K562 (cell line): Measurements from ENCODE around the gene GCK. TPM values are rescaled to one million over a fixed set of nuclear protein-coding genes. Genes with fewer than 3 reads are reported as not detected.

Experiments used
- ATAC-seq: fragments of 200-7000 bp; cut with Tn5 transposase; 3 replicates; pipeline ENCODE4 v1.9.1; 2020; ENCODE audit warnings: moderate library complexity
- BruUV-seq: library from RNA; stranded (reverse); fragments of 400-500 nt; replicated peaks from 2 replicates; lab custom pipeline; 2021; lab: Mats Ljungman, UMichigan
- CTCF ChIA-PET: fragments of 300-600 bp; formaldehyde crosslinking; extraction: SDS; loops from one replicate; lab custom pipeline; 2021; ENCODE audit warnings: low intra/inter-chr PET ratio; lab: Yijun Ruan, JAX
- POLR2A ChIA-PET: fragments of 300-600, 350-650 bp; sonication (Branson Sonifier 250); formaldehyde crosslinking; extraction: SDS; loops from one replicate; lab custom pipeline; 2021; ENCODE audit warnings: antibody characterized with exemption, inconsistent platforms; lab: Yijun Ruan, JAX
- DNase-seq, 4 experiments: peaks; one replicate each; pipeline versions ENCODE4 v3.0.0 to v3.0.0-alpha.2; 2011 to 2018; ENCODE audit warnings: low spot score in 3 of 4, mixed read lengths in 3 of 4; ENCODE audit errors: extremely low read depth in 1 of 4
- FAIRE-seq: peaks from 2 replicates; lab custom pipeline; 2011; peaks lifted over from hg19 to GRCh38; lab: Jason Lieb, UNC
- H2AFZ ChIP-seq: 2 replicates; pipeline ENCODE4 v1.6.0; 2011; ENCODE audit warnings: low read depth, low read length, control low read depth, inconsistent platforms
- H3K27ac ChIP-seq: fragments of 200-600 bp; 3 replicates; pipeline ENCODE4 v1.8.0; 2011; ENCODE audit warnings: low read depth, mild to moderate bottlenecking, control low read depth, inconsistent platforms, low read length, moderate library complexity, mixed read lengths; ENCODE audit errors: extremely low read depth
- H3K27me3 ChIP-seq, 2 experiments: fragments of 300-600 bp in 1 of 2; 2 replicates in 1 of 2; 3 replicates in 1 of 2; pipeline versions ENCODE4 v1.6.0 to v1.8.0; 2011; ENCODE audit warnings: inconsistent platforms in 2 of 2, low read length in 2 of 2, mild to moderate bottlenecking in 1 of 2, mixed read lengths in 1 of 2, moderate library complexity in 1 of 2; ENCODE audit not compliant: control insufficient read depth in 2 of 2, insufficient read depth in 2 of 2
- H3K36me3 ChIP-seq: fragments of 300-600 bp; 3 replicates; pipeline ENCODE4 v1.8.0; 2011; ENCODE audit warnings: mild to moderate bottlenecking, low read length, inconsistent platforms; ENCODE audit not compliant: control insufficient read depth, insufficient read depth
- H3K4me1 ChIP-seq, 2 experiments: fragments of 200-600 bp in 1 of 2; replicated peaks in 1 of 2; 2 replicates in 1 of 2; 3 replicates in 1 of 2; pipeline versions ENCODE4 v1.5.1 to v1.8.0; 2011; ENCODE audit warnings: inconsistent platforms in 2 of 2, low read length in 2 of 2, mild to moderate bottlenecking in 1 of 2, mixed read lengths in 1 of 2, moderate library complexity in 1 of 2; ENCODE audit not compliant: control insufficient read depth in 2 of 2, insufficient read depth in 2 of 2
- H3K4me2 ChIP-seq: 2 replicates; pipeline ENCODE4 v1.6.1; 2011; ENCODE audit warnings: low read length, control low read depth, inconsistent platforms, mixed read lengths; ENCODE audit not compliant: insufficient read depth
- H3K4me3 ChIP-seq: fragments of 200-600 bp; sonication (generic), shearing (Covaris generic); 2 replicates; pipeline ENCODE4 v1.5.1; 2016; ENCODE audit warnings: control low read depth, inconsistent platforms
- H3K79me2 ChIP-seq: fragments of 200-600 bp; 3 replicates; pipeline ENCODE4 v1.8.0; 2011; ENCODE audit warnings: low read length, inconsistent platforms; ENCODE audit not compliant: control insufficient read depth, insufficient read depth
- H3K9ac ChIP-seq, 2 experiments: 2 replicates each; pipeline versions ENCODE4 v1.6.0 to v1.6.1; 2011; ENCODE audit warnings: low read depth in 2 of 2, low read length in 2 of 2, control low read depth in 1 of 2, inconsistent platforms in 1 of 2, mild to moderate bottlenecking in 1 of 2, mixed read lengths in 1 of 2; ENCODE audit not compliant: insufficient read depth in 1 of 2
- H3K9me1 ChIP-seq: one replicate; pipeline ENCODE4 v1.6.0; 2011; ENCODE audit warnings: inconsistent platforms, mild to moderate bottlenecking, low read length, moderate library complexity; ENCODE audit not compliant: control insufficient read depth, insufficient read depth
- H3K9me3 ChIP-seq: replicated peaks from 2 replicates; pipeline ENCODE4 v1.5.1; 2011; ENCODE audit warnings: low read depth, low read length, inconsistent platforms; ENCODE audit not compliant: control insufficient read depth, insufficient read depth
- H4K20me1 ChIP-seq: replicated peaks from 2 replicates; pipeline ENCODE4 v1.6.1; 2011; ENCODE audit warnings: low read length, inconsistent platforms, mixed read lengths; ENCODE audit not compliant: control insufficient read depth, insufficient read depth
- ARID1B ChIP-seq: fragments of 450-650 bp; IDR thresholded peaks from 2 replicates; pipeline ENCODE4 v1.6.1; 2016; ENCODE audit warnings: antibody characterized with exemption, mild to moderate bottlenecking, inconsistent platforms
- ELF4 ChIP-seq: fragments of 450-650 bp; formaldehyde crosslinking; IDR thresholded peaks from 2 replicates; pipeline ENCODE4 v1.4.0; 2022; ENCODE audit warnings: missing genetic modification characterization
- FOS ChIP-seq: IDR thresholded peaks from 3 replicates; pipeline ENCODE4 v1.6.1; 2011; ENCODE audit not compliant: insufficient read length; ENCODE audit errors: extremely low read depth
- FOXJ2 ChIP-seq: fragments of 200-800 bp; sonication (Bioruptor generic); IDR thresholded peaks from 2 replicates; pipeline ENCODE4 v1.6.1; 2016; ENCODE audit warnings: missing genetic modification characterization, missing compliant biosample characterization
- GABPB2 ChIP-seq: fragments of 250-450 bp; sonication (Bioruptor Pico); conservative IDR thresholded peaks from 2 replicates; pipeline ENCODE4 v1.5.1; 2021; ENCODE audit warnings: mild to moderate bottlenecking
- HDAC1 ChIP-seq, 2 experiments: fragments of 450-650 bp; IDR thresholded peaks; 2 replicates each; pipeline ENCODE4 v1.6.1; 2016 to 2017; ENCODE audit warnings: inconsistent platforms in 1 of 2, mild to moderate bottlenecking in 1 of 2, moderate library complexity in 1 of 2
- HDAC2 ChIP-seq: fragments of 450-650 bp; IDR thresholded peaks from 2 replicates; pipeline ENCODE4 v1.6.1; 2016; ENCODE audit warnings: mild to moderate bottlenecking
- KAT7 ChIP-seq: sonication (generic); formaldehyde crosslinking; IDR thresholded peaks from 2 replicates; pipeline ENCODE4 v1.8.0; 2022; ENCODE audit warnings: missing genetic modification reagents, mild to moderate bottlenecking, borderline replicate concordance
- NFXL1 ChIP-seq: fragments of 450-650 bp; formaldehyde crosslinking; IDR thresholded peaks from 2 replicates; pipeline ENCODE4 v1.4.0; 2021; ENCODE audit warnings: mild to moderate bottlenecking
- NONO ChIP-seq, 2 experiments: fragments of 200-400 bp in 1 of 2; fragments of 450-650 bp in 1 of 2; formaldehyde crosslinking in 1 of 2; IDR thresholded peaks; 2 replicates each; pipeline ENCODE4 v1.6.1; 2017; ENCODE audit warnings: low read depth in 2 of 2, mild to moderate bottlenecking in 2 of 2, moderate library complexity in 2 of 2, low read length in 1 of 2
- POLR2AphosphoS2 ChIP-seq: IDR thresholded peaks from 2 replicates; pipeline ENCODE4 v1.6.1; 2012; ENCODE audit warnings: low read length, improper control_type of control experiment
- POLR2B ChIP-seq: fragments of 450-650 bp; IDR thresholded peaks from 2 replicates; pipeline ENCODE4 v1.6.1; 2018; ENCODE audit warnings: low read depth; ENCODE audit not compliant: partially characterized antibody
- RFX1 ChIP-seq: fragments of 450-650 bp; IDR thresholded peaks from 2 replicates; pipeline ENCODE4 v1.6.1; 2016; ENCODE audit warnings: mild to moderate bottlenecking, moderate library complexity
- SNIP1 ChIP-seq: fragments of 450-650 bp; IDR thresholded peaks from 2 replicates; pipeline ENCODE4 v1.7.1; 2017; ENCODE audit warnings: low read depth, mild to moderate bottlenecking
- ZNF23 ChIP-seq: fragments of 250-450 bp; sonication (Bioruptor Pico); IDR thresholded peaks from 2 replicates; pipeline ENCODE4 v1.4.0; 2020; ENCODE audit warnings: mild to moderate bottlenecking
- ZNF431 ChIP-seq: sonication (generic); formaldehyde crosslinking; IDR thresholded peaks from 2 replicates; pipeline ENCODE4 v1.8.0; 2022; ENCODE audit warnings: mild to moderate bottlenecking, missing genetic modification reagents
- ZNF75A ChIP-seq: fragments of 450-650 bp; formaldehyde crosslinking; IDR thresholded peaks from 2 replicates; pipeline ENCODE4 v1.4.0; 2020; ENCODE audit warnings: mild to moderate bottlenecking
- ZZZ3 ChIP-seq: fragments of 450-650 bp; IDR thresholded peaks from 2 replicates; pipeline ENCODE4 v1.6.1; 2016; ENCODE audit warnings: antibody characterized with exemption, mild to moderate bottlenecking, moderate library complexity
- WGBS: fragments of 100-300 bp; shearing (Covaris generic); methylation state at CpG from one replicate; pipeline ENCODE4 v1.1.6; 2016; ENCODE audit warnings: low coverage, mixed read lengths; ENCODE audit not compliant: insufficient coverage; ENCODE audit errors: missing lambda C conversion rate; 5-methylcytosine and 5-hydroxymethylcytosine counted together
- in situ Hi-C: fragments of 300-500 bp; cut with MboI; formaldehyde crosslinking; loops from 4 replicates; pipeline ENCODE4 v1.15.0; 2018; ENCODE audit warnings: inconsistent platforms, mixed read lengths
- intact Hi-C: fragments of 100-400 bp; cut with micrococcal nuclease; formaldehyde crosslinking; loops from 2 replicates; pipeline ENCODE4 v1.14.2; 2022
- polyA plus RNA-seq, 8 experiments: library from polyadenylated mRNA; depleted of rRNA in 4 of 8; stranded (reverse) in 5 of 8; unstranded in 3 of 8; fragments of >200 nt; fragmentation: Nextera tagmentation in 2 of 8; fragmentation: Illumina TruSeq in 1 of 8; extraction: Ambion mirVana in 2 of 8; extraction: Trizol in 1 of 8; gene quantifications; 2 replicates each; pipeline versions ENCODE4 v1.2.1 to v1.2.3, GENCODE V29; 2011 to 2014; ENCODE audit warnings: inconsistent platforms in 1 of 8, missing spikeins in 1 of 8
- total RNA-seq, 7 experiments: library from RNA; depleted of rRNA in 6 of 7; stranded (reverse); fragments of >200 nt in 6 of 7; fragmentation: Illumina TruSeq in 2 of 7; extraction: Trizol in 2 of 7; gene quantifications; 2 replicates each; pipeline versions ENCODE4 v1.2.1 to v1.2.3, GENCODE V29; 2011 to 2021; ENCODE audit warnings: low replicate concordance in 1 of 7
- TF ChIP-seq, protein P1 (sequence below): fragments of 250-450 bp; sonication (Bioruptor Pico); IDR thresholded peaks from 2 replicates; pipeline ENCODE4 v1.8.0; 2022; ENCODE audit warnings: inconsistent platforms
- TF ChIP-seq, protein P2 (sequence below): IDR thresholded peaks from 2 replicates; pipeline ENCODE4 v1.6.1; 2011; ENCODE audit warnings: borderline replicate concordance, low read depth, mild to moderate bottlenecking, moderate library complexity, low read length; ENCODE audit not compliant: insufficient read depth, poor library complexity, severe bottlenecking

Gene GCK
- total and polyA plus RNA-seq, 9 of the 15 experiments (the other 6 are each of a cell fraction or from before 2014, with no cell fraction given), result 0.11 to 0.55 (median 0.16) TPM; not detected in 3

DNA sequence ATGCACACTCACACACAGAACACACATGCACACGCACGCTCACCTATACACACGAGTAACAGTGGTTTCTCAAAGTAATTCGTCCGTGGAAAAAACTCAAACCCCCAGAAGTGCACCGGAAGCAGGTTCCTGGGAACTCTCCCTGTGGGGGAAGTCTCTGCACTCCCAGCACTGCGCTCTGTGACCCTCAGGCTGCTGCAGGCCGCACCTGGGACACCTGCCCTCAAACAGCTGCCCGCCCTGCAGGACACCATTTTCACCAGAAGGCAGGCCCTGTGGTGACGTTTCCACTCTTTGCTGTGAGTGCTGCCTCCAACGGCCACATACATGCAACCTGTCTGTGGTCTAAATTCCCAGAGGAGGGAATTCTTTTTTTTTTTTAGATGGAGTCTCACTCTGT is 32.8 kb upstream of the GCK start:
- WGBS, result 59% methylated on average over 11 of the region's 11 CpGs
- peaks cover 0 to 67% of the 10 kb centered on the region in 2 experiments; a peak in 3 of 5 replicates for H3K4me1 ChIP-seq
- H3K27me3 ChIP-seq, result peaks cover 11 to 29% of the 10 kb centered on the region in 2 experiments; a peak in 4 of 5 replicates
- TF ChIP-seq POLR2AphosphoS2 (no peak), RFX1 (no peak), ARID1B (no peak), GABPB2 (CRISPR knock-in tag) (no peak), ELF4 (CRISPR knock-in tag) (no peak), ZNF75A (CRISPR knock-in tag) (no peak), ZNF23 (CRISPR knock-in tag) (no peak), HDAC1 (IDR thresholded peaks at IDR 0.05) (no peak), ZZZ3 (no peak), ZNF431 (no peak), KAT7 (CRISPR knock-in tag) (no peak), HDAC2 (no peak), FOXJ2 (tag) (no peak), SNIP1 (no peak), FOS (no peak), NFXL1 (CRISPR knock-in tag) (no peak), NONO (IDR thresholded peaks at IDR 0.05; ENCODE audit: low read depth in 2 of 2, low read length in 1 of 2) (no peak), POLR2B (no peak)
- TF ChIP-seq, protein P1, sequence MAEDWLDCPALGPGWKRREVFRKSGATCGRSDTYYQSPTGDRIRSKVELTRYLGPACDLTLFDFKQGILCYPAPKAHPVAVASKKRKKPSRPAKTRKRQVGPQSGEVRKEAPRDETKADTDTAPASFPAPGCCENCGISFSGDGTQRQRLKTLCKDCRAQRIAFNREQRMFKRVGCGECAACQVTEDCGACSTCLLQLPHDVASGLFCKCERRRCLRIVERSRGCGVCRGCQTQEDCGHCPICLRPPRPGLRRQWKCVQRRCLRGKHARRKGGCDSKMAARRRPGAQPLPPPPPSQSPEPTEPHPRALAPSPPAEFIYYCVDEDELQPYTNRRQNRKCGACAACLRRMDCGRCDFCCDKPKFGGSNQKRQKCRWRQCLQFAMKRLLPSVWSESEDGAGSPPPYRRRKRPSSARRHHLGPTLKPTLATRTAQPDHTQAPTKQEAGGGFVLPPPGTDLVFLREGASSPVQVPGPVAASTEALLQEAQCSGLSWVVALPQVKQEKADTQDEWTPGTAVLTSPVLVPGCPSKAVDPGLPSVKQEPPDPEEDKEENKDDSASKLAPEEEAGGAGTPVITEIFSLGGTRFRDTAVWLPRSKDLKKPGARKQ, result no peak
- TF ChIP-seq, protein P2, sequence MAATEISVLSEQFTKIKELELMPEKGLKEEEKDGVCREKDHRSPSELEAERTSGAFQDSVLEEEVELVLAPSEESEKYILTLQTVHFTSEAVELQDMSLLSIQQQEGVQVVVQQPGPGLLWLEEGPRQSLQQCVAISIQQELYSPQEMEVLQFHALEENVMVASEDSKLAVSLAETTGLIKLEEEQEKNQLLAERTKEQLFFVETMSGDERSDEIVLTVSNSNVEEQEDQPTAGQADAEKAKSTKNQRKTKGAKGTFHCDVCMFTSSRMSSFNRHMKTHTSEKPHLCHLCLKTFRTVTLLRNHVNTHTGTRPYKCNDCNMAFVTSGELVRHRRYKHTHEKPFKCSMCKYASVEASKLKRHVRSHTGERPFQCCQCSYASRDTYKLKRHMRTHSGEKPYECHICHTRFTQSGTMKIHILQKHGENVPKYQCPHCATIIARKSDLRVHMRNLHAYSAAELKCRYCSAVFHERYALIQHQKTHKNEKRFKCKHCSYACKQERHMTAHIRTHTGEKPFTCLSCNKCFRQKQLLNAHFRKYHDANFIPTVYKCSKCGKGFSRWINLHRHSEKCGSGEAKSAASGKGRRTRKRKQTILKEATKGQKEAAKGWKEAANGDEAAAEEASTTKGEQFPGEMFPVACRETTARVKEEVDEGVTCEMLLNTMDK, result no peak
- H2AFZ ChIP-seq, result no peak overlapping the region
- BruUV-seq, result no TSS peak
- in situ Hi-C loops, result no loop called here
- intact Hi-C loops, result no loop called here
- ATAC-seq (no peak), FAIRE-seq (no peak), DNase-seq (no peak)
- H4K20me1 ChIP-seq, result no peaks in the 10 kb centered on the region
- no peak overlapping the region for H3K4me3 ChIP-seq
- H3K4me2 ChIP-seq, result no peak overlapping the region
- H3K9me1 ChIP-seq, result no peaks in the 10 kb centered on the region
- H3K27ac ChIP-seq, result no peak overlapping the region
- POLR2A ChIA-PET, result interaction anchor here (1.6 kb wide), 1 partner anchor 9 kb away, joined by 6 read pairs; no protein-coding TSS in a partner anchor
- CTCF ChIA-PET, result interaction anchor here (0.6 kb wide), 1 partner anchor 140 kb away, joined by 3 read pairs; the partner anchor contains the start of gene POLM
- H3K79me2 ChIP-seq, result no peaks in the 10 kb centered on the region
- H3K36me3 ChIP-seq, result no peaks in the 10 kb centered on the region
- no peaks in the 10 kb centered on the region for H3K9me3 ChIP-seq
- no peak overlapping the region for H3K9ac ChIP-seq
